Choroid plexus epithelial cell (primary cell): Measurements from ENCODE around the gene MADCAM1.
A peak's percentile ranks its signal among the peaks of the same experiment; 100 is the strongest.

Experiments used
- DNase-seq: peaks from one replicate; pipeline ENCODE4 v3.0.0-alpha.2; 2010; ENCODE audit warnings: low read depth
- H3K4me3 ChIP-seq: 2 replicates; pipeline ENCODE4 v1.5.1; 2011; ENCODE audit warnings: low read depth, mild to moderate bottlenecking, control low read depth, low read length, moderate library complexity
- TF ChIP-seq, protein P1 (sequence below): conservative IDR thresholded peaks from 2 replicates; pipeline ENCODE4 v1.5.1; 2011; ENCODE audit warnings: low read depth, mild to moderate bottlenecking, control low read depth, inconsistent platforms, low read length, moderate library complexity

MADCAM1 gene

DNA sequence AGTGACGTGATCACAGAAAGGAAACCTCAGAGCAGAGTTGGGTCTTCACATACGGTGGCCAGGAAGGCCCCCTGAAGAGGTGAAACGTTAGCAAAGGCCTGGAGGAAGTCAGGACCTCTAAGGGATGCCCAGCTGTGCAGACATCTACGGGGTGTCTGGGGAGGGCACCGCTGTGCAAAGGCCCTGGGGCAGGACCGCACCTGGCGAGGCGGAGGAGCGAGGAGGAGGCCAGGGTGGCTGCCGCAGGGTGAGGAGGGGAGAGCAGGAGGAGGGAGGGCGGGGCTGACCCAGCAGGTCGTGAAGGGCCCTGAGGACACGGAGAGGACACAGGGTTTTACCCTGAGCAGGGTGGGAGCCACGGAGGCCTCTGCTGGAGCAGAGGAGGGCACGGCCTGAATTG is 11.8 kb upstream of the MADCAM1 start:
- TF ChIP-seq, protein P1, sequence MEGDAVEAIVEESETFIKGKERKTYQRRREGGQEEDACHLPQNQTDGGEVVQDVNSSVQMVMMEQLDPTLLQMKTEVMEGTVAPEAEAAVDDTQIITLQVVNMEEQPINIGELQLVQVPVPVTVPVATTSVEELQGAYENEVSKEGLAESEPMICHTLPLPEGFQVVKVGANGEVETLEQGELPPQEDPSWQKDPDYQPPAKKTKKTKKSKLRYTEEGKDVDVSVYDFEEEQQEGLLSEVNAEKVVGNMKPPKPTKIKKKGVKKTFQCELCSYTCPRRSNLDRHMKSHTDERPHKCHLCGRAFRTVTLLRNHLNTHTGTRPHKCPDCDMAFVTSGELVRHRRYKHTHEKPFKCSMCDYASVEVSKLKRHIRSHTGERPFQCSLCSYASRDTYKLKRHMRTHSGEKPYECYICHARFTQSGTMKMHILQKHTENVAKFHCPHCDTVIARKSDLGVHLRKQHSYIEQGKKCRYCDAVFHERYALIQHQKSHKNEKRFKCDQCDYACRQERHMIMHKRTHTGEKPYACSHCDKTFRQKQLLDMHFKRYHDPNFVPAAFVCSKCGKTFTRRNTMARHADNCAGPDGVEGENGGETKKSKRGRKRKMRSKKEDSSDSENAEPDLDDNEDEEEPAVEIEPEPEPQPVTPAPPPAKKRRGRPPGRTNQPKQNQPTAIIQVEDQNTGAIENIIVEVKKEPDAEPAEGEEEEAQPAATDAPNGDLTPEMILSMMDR = no peak
- no peak for DNase-seq
- H3K4me3 ChIP-seq = no peak overlapping the region

DNA sequence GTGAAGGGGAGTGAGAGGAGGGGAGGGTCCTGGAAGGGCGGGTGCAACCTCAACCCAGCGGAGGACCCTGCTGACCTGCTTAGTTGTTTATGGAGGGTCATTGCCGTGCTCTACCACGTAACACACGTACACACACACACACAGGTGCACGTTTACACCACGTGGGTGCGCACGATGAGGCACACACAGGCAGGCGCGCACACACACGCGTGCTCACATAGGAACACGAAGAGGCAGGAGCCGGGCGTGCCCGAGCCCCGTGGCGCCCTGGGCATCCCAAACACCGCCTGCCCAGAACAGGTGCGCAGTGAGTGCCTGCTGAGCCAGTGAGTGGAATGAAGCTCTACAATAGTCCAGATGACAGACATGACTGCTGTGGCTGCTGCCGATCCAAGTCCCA is 11.2 kb upstream of the MADCAM1 start:
- H3K4me3 ChIP-seq = no peak overlapping the region
- DNase-seq = no peak
- TF ChIP-seq, protein P1 = no peak

DNA sequence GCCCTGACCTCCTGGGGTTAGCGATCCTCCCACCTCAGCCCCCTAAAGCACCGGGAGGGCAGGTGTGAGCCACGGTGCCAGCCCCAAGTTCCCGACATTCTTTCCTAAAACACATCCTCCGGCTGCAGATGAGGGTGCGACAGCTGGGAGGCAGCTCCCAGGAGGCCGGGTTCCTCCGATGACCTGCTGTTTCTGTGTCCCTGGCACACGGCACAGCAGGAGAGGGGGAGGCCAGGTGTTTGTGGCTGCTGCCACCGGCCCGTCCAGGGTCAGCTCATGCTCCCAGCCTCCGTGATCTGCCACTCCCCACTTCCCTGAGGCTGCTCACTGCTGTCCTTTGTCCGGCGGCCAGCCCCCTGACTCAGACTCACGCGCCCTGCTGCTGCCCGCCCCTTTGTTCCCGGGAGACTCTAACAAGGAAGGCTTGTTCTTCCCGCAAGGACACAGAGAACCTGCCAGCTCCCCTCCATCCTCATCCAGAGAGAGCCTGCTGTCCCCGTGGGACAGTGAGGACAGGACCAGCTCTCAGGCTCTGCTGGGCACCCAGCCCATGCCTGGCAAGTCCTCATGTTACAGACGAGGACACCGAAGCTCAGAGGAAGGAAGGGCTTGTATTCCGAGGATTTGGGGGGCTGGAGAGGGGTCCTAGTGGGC is 10.6 kb upstream of the MADCAM1 start:
- no peak overlapping the region for H3K4me3 ChIP-seq
- TF ChIP-seq, protein P1 = no peak
- DNase-seq = peak; percentile 52

DNA sequence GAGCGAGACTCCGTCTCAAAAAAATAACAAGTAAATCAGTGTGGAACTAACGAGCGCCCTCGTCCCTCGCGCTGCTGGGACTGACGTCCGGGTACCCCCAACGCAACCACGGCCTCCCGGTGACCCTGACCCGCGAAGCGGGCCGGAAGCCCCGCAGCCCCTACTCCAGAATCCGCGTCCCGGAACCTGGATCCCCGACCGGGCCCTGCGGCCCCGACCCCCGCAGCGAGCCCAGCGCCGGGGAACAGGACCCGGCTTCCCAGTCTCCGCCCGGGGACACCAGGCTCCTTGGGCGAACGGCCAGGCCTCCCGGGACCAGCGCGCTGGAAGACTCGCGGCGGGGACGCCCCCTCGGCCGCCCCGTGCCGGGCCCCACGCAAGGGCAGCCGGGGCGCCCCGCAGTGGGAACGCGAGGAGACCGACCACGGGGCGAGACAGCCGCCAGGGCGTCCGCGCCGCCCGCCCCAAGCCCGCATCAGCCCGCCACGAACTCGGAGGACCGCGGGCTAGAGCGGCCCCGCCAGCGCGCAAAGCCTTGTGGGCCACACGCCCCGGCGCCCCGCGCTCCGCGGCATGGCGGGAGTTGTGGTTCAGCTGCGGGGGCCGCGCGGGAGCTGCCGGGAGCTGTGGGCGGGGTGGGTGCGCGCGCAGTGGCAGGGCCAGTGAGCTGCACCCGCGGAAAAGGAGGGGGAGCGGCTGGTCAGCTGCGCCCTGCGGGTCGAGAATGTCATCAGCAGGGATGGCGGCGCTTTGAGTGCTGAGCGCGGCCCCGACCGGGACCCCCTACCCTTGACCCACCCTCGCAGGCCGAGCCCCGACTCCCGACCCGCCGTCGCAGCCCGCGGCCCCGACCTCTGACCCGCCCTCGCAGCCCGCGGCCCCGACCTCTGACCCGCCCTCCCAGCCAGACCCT is 7.5 kb upstream of the MADCAM1 start:
- DNase-seq = peak; percentile 97
- peak overlapping the region; percentile 84 for H3K4me3 ChIP-seq
- TF ChIP-seq, protein P1 = no peak

DNA sequence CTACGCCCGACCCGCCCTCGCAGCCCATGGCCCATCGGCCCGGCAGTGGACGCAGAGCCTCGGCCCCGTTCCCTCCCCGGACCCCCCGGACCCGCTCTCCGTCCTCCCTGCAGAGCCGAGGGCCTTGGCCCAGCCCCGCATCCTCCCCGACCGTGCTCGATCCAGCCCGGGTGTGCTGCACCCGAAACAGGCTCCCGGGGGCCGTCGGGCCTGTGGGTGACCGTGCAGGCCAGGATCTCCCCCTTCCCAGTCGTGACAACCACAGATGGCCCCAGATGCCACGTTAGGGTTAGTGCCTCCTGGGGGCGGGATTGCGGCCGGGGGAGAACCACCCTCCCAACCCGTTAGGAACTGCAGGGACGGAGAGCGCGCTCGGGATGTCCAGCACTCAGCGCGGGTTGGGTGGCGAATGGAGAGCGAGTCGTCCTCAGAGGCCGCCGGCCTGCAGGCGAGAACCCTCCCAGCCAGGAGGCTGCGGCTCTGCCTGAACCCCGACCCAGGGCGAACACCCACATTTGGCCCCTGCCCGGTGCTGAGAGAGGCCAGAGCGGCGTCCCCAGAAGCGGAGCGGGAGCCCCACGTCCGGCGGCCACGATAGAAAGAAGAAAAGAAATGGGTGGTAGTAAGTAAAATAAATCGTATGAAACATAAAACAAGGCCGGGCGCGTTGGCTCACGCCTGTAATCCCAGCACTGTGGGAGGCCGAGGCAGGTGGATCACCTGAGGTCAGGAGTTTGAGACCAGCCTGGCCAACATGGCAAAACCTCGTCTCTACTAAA is 6.7 kb upstream of the MADCAM1 start:
- TF ChIP-seq, protein P1 = no peak
- peak overlapping the region; percentile 84 for H3K4me3 ChIP-seq
- DNase-seq = peak; percentile 34

DNA sequence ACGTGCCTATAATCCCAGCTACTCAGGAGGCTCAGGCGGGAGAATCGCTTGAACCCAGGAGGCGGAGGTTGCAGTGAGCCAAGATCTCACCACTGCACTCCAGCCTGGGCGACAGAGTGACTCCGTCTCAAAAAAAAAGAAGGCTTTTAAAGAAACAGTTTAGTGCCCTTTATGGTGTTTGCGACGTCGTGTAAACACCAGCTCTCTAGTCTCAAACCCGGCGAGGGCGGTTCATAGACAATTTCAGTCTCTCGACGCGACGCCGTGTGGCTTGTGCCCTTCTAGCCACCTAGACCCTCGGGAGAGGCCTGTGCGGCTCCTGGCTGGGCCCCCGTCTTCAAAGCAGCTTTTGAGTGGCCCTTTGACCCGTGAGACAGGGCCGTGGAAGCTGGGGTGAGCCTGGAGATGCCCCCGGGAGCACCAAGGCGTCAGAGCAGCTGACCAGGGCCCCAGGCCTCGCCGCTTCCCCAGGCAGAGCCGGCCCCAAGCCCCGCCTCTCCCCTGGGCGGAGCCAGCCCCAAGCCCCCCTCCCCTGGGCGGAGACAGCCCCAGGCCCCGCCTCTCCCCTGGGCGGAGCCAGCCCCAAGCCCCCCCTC is 5.0 kb upstream of the MADCAM1 start:
- no peak overlapping the region for H3K4me3 ChIP-seq
- peak; percentile 30 for DNase-seq

More for the DNA sequence above, 5.0 kb upstream of the MADCAM1 start:
- TF ChIP-seq, protein P1 = no peak
